H9 (cell line): Measurements from ENCODE around the gene USP38. TPM values are rescaled to one million over a fixed set of nuclear protein-coding genes. Genes with fewer than 3 reads are reported as not detected.

Experiments used
- DNase-seq: peaks from one replicate; pipeline ENCODE4 v3.0.0-alpha.2; 2017
- H2AFZ ChIP-seq: one replicate; pipeline ENCODE4 v1.6.1; 2013; ENCODE audit warnings: mild to moderate bottlenecking, low read length, control low read depth, moderate library complexity
- H2AK5ac ChIP-seq: 2 replicates; pipeline ENCODE4 v1.6.1; 2013; ENCODE audit warnings: low read length, control low read depth, mixed read lengths; ENCODE audit not compliant: insufficient read length
- H2BK120ac ChIP-seq: one replicate; pipeline ENCODE4 v1.6.1; 2013; ENCODE audit warnings: low read depth, mild to moderate bottlenecking, low read length, control low read depth, inconsistent platforms; ENCODE audit not compliant: poor library complexity, severe bottlenecking
- H2BK12ac ChIP-seq: 2 replicates; pipeline ENCODE4 v1.6.1; 2013; ENCODE audit warnings: low read length, control low read depth, mixed read lengths, low read depth; ENCODE audit not compliant: insufficient read length
- H2BK15ac ChIP-seq: 2 replicates; pipeline ENCODE4 v1.6.1; 2013; ENCODE audit warnings: low read depth, low read length, control low read depth
- H2BK20ac ChIP-seq: one replicate; pipeline ENCODE4 v1.6.1; 2013; ENCODE audit warnings: low read depth, mild to moderate bottlenecking, low read length, control low read depth, inconsistent platforms; ENCODE audit not compliant: poor library complexity, severe bottlenecking
- H2BK5ac ChIP-seq: 2 replicates; pipeline ENCODE4 v1.6.1; 2013; ENCODE audit warnings: low read length, control low read depth, mixed read lengths; ENCODE audit not compliant: insufficient read length
- H3K14ac ChIP-seq: 2 replicates; pipeline ENCODE4 v1.6.1; 2013; ENCODE audit warnings: low read length, control low read depth; ENCODE audit not compliant: insufficient read depth
- H3K18ac ChIP-seq: 2 replicates; pipeline ENCODE4 v1.6.1; 2013; ENCODE audit warnings: low read depth, mild to moderate bottlenecking, mixed read lengths, low read length, control low read depth; ENCODE audit not compliant: insufficient read length
- H3K23ac ChIP-seq: 2 replicates; pipeline ENCODE4 v1.6.1; 2013; ENCODE audit warnings: low read length, control low read depth, mixed read lengths, low read depth; ENCODE audit not compliant: insufficient read length
- H3K23me2 ChIP-seq: 2 replicates; pipeline ENCODE4 v1.6.1; 2013; ENCODE audit warnings: low read depth, mild to moderate bottlenecking, mixed read lengths, low read length, control low read depth; ENCODE audit not compliant: insufficient read length, poor library complexity, severe bottlenecking
- H3K27ac ChIP-seq: 2 replicates; pipeline ENCODE4 v1.5.1; 2013; ENCODE audit warnings: low read length, control low read depth, mixed read lengths, low read depth; ENCODE audit not compliant: insufficient read length
- H3K27me3 ChIP-seq: 2 replicates; pipeline ENCODE4 v1.6.1; 2013; ENCODE audit warnings: low read length, control low read depth, inconsistent platforms; ENCODE audit not compliant: insufficient read depth
- H3K4ac ChIP-seq: 2 replicates; pipeline ENCODE4 v1.6.1; 2013; ENCODE audit warnings: low read depth, mild to moderate bottlenecking, control low read depth, inconsistent platforms, low read length, moderate library complexity
- H3K4me1 ChIP-seq: 2 replicates; pipeline ENCODE4 v1.6.1; 2013; ENCODE audit warnings: low read length, control low read depth, inconsistent platforms; ENCODE audit not compliant: insufficient read depth
- H3K4me2 ChIP-seq: 2 replicates; pipeline ENCODE4 v1.6.1; 2013; ENCODE audit warnings: low read length, control low read depth, mixed read lengths; ENCODE audit not compliant: insufficient read length, insufficient read depth
- H3K56ac ChIP-seq: 2 replicates; pipeline ENCODE4 v1.6.1; 2013; ENCODE audit warnings: low read depth, mild to moderate bottlenecking, mixed read lengths, low read length, control low read depth; ENCODE audit not compliant: insufficient read length
- H3K79me1 ChIP-seq: 2 replicates; pipeline ENCODE4 v1.6.1; 2013; ENCODE audit warnings: low read depth, mild to moderate bottlenecking, moderate library complexity, low read length, control low read depth, inconsistent platforms; ENCODE audit not compliant: insufficient read depth, poor library complexity, severe bottlenecking
- H3K79me2 ChIP-seq: 2 replicates; pipeline ENCODE4 v1.6.1; 2013; ENCODE audit warnings: low read length, control low read depth, inconsistent platforms; ENCODE audit not compliant: insufficient read depth
- H3K9ac ChIP-seq: 2 replicates; pipeline ENCODE4 v1.6.1; 2013; ENCODE audit warnings: low read length, control low read depth, mixed read lengths; ENCODE audit not compliant: insufficient read length; ENCODE audit errors: extremely low read depth
- H3K9me3 ChIP-seq: one replicate; pipeline ENCODE4 v1.6.1; 2013; ENCODE audit warnings: low read depth, low read length, inconsistent platforms; ENCODE audit not compliant: control insufficient read depth
- H3T11ph ChIP-seq: one replicate; pipeline ENCODE4 v1.6.1; 2013; ENCODE audit warnings: mild to moderate bottlenecking, low read length, control low read depth, inconsistent platforms
- H4K20me1 ChIP-seq: one replicate; pipeline ENCODE4 v1.6.1; 2013; ENCODE audit not compliant: control insufficient read depth, insufficient read length, insufficient read depth
- H4K5ac ChIP-seq: 2 replicates; pipeline ENCODE4 v1.6.1; 2013; ENCODE audit warnings: low read depth, mild to moderate bottlenecking, mixed read lengths, low read length, control low read depth; ENCODE audit not compliant: insufficient read length
- H4K8ac ChIP-seq: replicated peaks from 2 replicates; pipeline ENCODE4 v1.6.1; 2013; ENCODE audit warnings: low read length, control low read depth, mixed read lengths, low read depth; ENCODE audit not compliant: insufficient read length
- H4K91ac ChIP-seq: 2 replicates; pipeline ENCODE4 v1.6.1; 2013; ENCODE audit warnings: low read depth, mild to moderate bottlenecking, moderate library complexity, mixed read lengths, low read length, control low read depth; ENCODE audit not compliant: insufficient read length
- H3K27ac Mint-ChIP-seq, 3 experiments: 2 replicates in 2 of 3; 3 replicates in 1 of 3; pipeline ENCODE4 v1.8.0; 2020 to 2021; ENCODE audit warnings: mixed read lengths in 3 of 3, mild to moderate bottlenecking in 1 of 3, moderate library complexity in 1 of 3
- H3K27me3 Mint-ChIP-seq: 2 replicates; pipeline ENCODE4 v1.8.0; 2021; ENCODE audit warnings: low read depth, mild to moderate bottlenecking, moderate library complexity, mixed read lengths
- H3K36me3 Mint-ChIP-seq, 3 experiments: 2 replicates in 2 of 3; 3 replicates in 1 of 3; pipeline ENCODE4 v1.8.0; 2020 to 2021; ENCODE audit warnings: low read depth in 3 of 3, mixed read lengths in 3 of 3; ENCODE audit not compliant: insufficient read depth in 1 of 3
- H3K4me1 Mint-ChIP-seq, 2 experiments: 2 replicates each; pipeline ENCODE4 v1.8.0; 2020; ENCODE audit warnings: mixed read lengths in 2 of 2
- H3K4me3 Mint-ChIP-seq, 2 experiments: 2 replicates in 1 of 2; 3 replicates in 1 of 2; pipeline ENCODE4 v1.8.0; 2020 to 2021; ENCODE audit warnings: mild to moderate bottlenecking in 2 of 2, mixed read lengths in 2 of 2, moderate library complexity in 1 of 2
- H3K9me3 Mint-ChIP-seq, 2 experiments: 2 replicates in 1 of 2; 3 replicates in 1 of 2; pipeline ENCODE4 v1.8.0; 2020; ENCODE audit warnings: mild to moderate bottlenecking in 2 of 2, mixed read lengths in 2 of 2, moderate library complexity in 1 of 2
- CTCF ChIP-seq: fragments of 200-600 bp; sonication (generic); conservative IDR thresholded peaks from 3 replicates; pipeline ENCODE4 v1.8.0; 2021; ENCODE audit warnings: antibody characterized with exemption, mild to moderate bottlenecking
- WGBS: extraction: QIAGEN DNeasy Blood & Tissue Kit; methylation state at CpG from one replicate; pipeline ENCODE4 v1.1.7; 2013; ENCODE audit warnings: missing lambda C conversion rate, low lambda C conversion rate, mixed read lengths; ENCODE audit not compliant: insufficient read length; ENCODE audit errors: extremely low coverage; 5-methylcytosine and 5-hydroxymethylcytosine counted together
- total RNA-seq: library from RNA; stranded (reverse); gene quantifications from 2 replicates; pipeline ENCODE4 v1.2.1, GENCODE V29; 2021

The USP38 gene
- total RNA-seq, 1 experiment from 2014 or later: 15.2 TPM

GRCh38 chr4:143251779-143252178 lies 67.1 kb downstream of the USP38 start:
- H2BK15ac ChIP-seq: no peak overlapping the region
- no peaks in the 10 kb centered on the region for H4K20me1 ChIP-seq
- Mint-ChIP-seq H3K27me3 (no peaks in the 10 kb centered on the region), H3K4me1 (peaks cover 15 to 18% of the 10 kb centered on the region in 2 experiments), H3K4me3 (no peak overlapping the region), H3K9me3 (no peaks in the 10 kb centered on the region), H3K36me3 (no peaks in the 10 kb centered on the region), H3K27ac (no peak overlapping the region)
- no peak for DNase-seq
- no peak overlapping the region for H2AFZ ChIP-seq
- no peaks in the 10 kb centered on the region for H3K4me1 ChIP-seq
- H2AK5ac ChIP-seq: no peak overlapping the region
- H4K91ac ChIP-seq: no peak overlapping the region
- WGBS: no CpG with 5 or more reads among the region's 1 CpG
- H3K4me2 ChIP-seq: no peak overlapping the region
- H2BK120ac ChIP-seq: no peak overlapping the region
- H3K18ac ChIP-seq: no peak overlapping the region
- no peak overlapping the region for H3K27ac ChIP-seq
- H3T11ph ChIP-seq: no peak overlapping the region
- H2BK5ac ChIP-seq: no peak overlapping the region
- H3K9me3 ChIP-seq: no peaks in the 10 kb centered on the region
- no peak overlapping the region for H2BK12ac ChIP-seq
- H4K8ac ChIP-seq: no peak overlapping the region
- H3K14ac ChIP-seq: no peak overlapping the region
- no peak for TF ChIP-seq CTCF
- no peaks in the 10 kb centered on the region for H3K27me3 ChIP-seq
- H3K23me2 ChIP-seq: no peaks in the 10 kb centered on the region
- no peak overlapping the region for H3K56ac ChIP-seq
- H3K4ac ChIP-seq: no peak overlapping the region
- no peak overlapping the region for H2BK20ac ChIP-seq
- no peak overlapping the region for H4K5ac ChIP-seq
- H3K9ac ChIP-seq: no peak overlapping the region
- no peak overlapping the region for H3K23ac ChIP-seq
- H3K79me1 ChIP-seq: no peaks in the 10 kb centered on the region
- H3K79me2 ChIP-seq: no peaks in the 10 kb centered on the region
